GM20000 (cell line): ENCODE data around the gene PTEN.

Experiments used
- DNase-seq: peaks from one replicate; pipeline ENCODE4 v3.0.0; 2012; ENCODE audit warnings: low spot score
- CTCF ChIP-seq: IDR thresholded peaks from 2 replicates; pipeline ENCODE4 v1.5.1; 2012; ENCODE audit warnings: mild to moderate bottlenecking, control low read depth; ENCODE audit errors: extremely low read depth, missing control alignments

Gene PTEN

GRCh38 chr10:87918254-87918859 is 54.9 kb downstream of the PTEN start:
- TF ChIP-seq CTCF: no peak
- no peak for DNase-seq

- DNase-seq: no peak
- no peak for TF ChIP-seq CTCF
Measured at GRCh38 chr10:87920538-87920937, 57.1 kb downstream of the PTEN start.

GRCh38 chr10:87921931-87922688 is 58.7 kb downstream of the PTEN start:
- no peak for DNase-seq
- no peak for TF ChIP-seq CTCF

GRCh38 chr10:87923233-87923632 is 59.8 kb downstream of the PTEN start:
- no peak for DNase-seq
- no peak for TF ChIP-seq CTCF

- no peak for DNase-seq
- TF ChIP-seq CTCF: no peak
Measured at GRCh38 chr10:87925570-87925969, 62.1 kb downstream of the PTEN start.

GRCh38 chr10:87927091-87927490 is 63.7 kb downstream of the PTEN start:
- no peak for DNase-seq
- TF ChIP-seq CTCF: no peak

- TF ChIP-seq CTCF: no peak
- DNase-seq: peak; percentile 8
Measured at GRCh38 chr10:87928996-87929395, 65.6 kb downstream of the PTEN start.
